Activated CD4-positive, alpha-beta T cell treated with anti-CD3 and anti-CD28 coated beads for 1 hour (primary cell): ENCODE measurements around the gene ATP6V1F.

Experiments
- DNase-seq: peaks from one replicate; pipeline ENCODE4 v3.0.0-alpha.2; 2020

The ATP6V1F gene, protein sequence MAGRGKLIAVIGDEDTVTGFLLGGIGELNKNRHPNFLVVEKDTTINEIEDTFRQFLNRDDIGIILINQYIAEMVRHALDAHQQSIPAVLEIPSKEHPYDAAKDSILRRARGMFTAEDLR

DNA sequence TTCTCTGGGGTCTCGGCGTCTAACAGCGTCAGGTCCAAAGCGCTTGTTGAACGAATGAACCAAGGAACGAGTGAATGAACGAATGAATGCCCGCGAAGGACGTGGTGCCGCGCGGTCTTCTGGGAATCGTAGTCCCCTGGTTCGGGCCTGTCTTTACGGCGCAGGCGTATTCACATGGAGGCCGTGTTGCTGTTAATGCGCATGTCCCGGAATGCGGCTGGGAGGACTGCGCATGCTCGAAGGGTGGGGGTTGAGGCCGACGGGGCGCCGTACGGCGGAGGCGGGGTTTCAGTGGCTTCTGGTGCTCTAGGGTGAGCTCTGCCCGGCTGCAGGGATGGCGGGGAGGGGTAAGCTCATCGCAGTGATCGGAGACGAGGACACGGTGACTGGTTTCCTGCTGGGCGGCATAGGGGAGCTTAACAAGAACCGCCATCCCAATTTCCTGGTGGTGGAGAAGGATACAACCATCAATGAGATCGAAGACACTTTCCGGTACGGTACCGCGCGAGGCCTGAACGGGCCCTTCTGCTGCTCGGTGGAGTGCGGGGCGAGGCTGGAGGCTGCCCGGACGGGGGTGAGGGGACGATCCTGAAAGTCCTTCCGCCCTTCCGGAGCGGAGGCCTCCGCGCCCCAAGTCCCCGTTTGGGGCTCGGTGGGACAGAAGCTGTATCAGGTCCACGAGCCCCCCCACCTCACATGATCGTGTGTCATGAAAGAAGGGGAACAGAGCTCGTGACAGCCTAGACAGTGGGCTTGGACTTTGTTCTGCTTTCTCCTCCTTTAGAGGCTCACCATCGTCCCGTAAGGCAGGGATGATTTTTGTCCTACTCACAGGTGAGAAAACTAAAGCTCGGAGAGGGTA lies at the start of gene ATP6V1F:
TSS of gene ATP6V1F (plus strand) at position 286 of the 862 bp plus-strand sequence. CDS start at position 335, 49 bp downstream.
- peak; percentile 99 for DNase-seq

DNA sequence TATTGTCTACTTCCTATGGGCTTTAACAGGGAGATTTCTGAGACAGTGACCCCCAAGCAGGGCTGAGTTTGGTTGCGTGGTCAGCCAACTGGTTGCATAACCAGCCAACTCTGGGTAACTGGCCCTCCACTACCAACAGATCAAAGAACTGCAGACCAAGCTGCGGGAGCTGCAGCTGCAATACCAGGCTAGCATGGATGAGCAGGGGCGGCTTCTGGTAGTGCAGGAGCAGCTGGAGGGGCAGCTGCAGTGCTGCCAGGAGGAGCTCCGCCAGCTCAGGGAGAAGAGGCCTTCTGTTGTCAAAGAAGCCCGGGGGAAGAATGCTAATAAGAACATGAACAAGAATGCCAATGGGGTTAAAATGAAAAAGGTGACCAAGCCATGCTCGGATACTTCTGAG lies 48.2 kb upstream of the ATP6V1F start:
- no peak for DNase-seq

DNA sequence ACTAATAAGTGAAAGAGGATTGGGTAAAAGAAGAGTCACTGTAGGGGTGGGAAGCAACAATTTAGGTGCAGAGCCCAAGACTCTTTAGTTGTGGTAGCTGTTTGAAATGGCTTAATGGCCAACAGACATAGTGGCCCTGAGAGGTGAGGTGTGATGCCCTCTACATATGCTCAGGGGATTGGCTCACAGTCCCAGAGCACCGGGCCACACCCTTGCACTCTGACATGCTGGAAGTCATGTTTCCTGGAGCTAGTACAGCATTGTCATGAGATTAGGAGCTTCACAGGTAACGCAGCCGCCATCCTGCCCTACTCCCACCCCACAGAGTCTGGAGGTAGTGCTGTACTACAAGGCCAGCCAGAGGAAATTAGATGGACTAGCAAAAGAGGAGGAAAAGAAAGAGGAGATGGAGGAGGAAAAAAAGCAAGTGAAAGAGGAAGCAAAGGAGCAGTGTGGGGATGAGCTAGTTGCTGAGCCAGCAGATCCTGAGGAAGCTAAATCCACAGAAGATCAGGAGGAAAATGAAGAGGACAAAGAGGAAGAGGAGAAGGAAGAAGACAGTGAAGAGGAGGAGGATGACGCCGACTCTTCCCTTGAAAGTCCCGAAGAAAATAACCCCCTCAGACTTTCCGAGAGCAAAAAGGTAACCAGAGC lies 47.2 kb upstream of the ATP6V1F start:
- no peak for DNase-seq

DNA sequence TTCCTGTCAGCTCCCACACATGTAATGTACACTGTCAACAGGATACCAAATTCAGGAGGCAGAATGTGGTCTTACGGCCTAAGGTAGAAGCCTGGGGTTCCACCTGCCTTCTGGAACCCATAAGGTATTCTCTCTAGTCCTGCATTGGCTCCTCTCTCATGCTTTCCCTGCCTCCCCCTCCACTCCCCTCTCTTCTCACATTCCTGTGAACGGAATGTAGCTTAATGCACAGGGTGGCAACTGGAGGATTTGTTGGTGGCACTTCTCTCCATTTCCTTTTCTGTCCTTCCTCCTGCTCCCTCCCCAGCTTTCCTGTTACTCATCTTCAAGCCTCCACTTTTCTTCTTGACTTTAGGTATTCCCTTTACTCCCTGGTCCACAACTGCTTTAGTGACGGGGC lies 44.0 kb upstream of the ATP6V1F start:
- DNase-seq = no peak

DNA sequence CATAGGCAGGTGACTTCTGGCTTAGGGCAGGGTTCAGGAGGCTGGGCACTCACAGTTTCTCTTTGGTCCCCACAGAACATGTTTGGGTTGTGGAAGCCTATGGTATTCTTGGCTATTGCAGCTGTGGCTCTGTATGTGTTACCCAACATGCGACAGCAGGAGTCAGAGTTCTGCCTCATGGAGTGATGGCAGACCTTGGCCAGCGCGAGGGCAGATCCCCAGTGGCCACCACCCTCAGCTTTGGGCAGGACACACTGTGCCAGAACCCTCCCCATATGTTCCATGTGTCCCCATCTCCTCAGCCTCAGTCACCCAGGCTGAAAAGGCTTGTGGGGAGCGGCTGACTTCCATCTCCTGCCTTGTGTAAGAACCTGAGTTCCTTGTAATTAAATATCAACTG lies 40.9 kb upstream of the ATP6V1F start:
- DNase-seq = no peak

DNA sequence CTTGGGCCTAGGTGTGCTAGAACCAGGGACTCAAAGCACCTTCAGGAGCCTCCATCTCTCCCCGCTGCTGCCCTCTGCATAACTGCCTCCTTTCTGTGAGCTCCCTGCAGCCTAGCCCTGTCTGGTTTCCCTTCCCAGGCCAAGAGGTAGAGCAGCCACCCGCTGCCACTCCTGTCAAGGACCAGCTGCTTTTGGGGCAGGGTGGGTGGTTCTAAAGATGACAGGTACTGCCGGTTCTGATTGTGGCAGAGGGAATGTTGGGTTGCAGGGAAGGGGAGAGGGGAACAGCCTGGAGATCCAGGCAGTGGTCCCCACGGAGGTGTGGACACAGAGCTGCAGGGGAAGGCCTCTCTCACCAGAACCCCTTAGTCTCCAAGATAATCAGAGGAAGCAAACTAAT lies 36.1 kb upstream of the ATP6V1F start:
- no peak for DNase-seq

DNA sequence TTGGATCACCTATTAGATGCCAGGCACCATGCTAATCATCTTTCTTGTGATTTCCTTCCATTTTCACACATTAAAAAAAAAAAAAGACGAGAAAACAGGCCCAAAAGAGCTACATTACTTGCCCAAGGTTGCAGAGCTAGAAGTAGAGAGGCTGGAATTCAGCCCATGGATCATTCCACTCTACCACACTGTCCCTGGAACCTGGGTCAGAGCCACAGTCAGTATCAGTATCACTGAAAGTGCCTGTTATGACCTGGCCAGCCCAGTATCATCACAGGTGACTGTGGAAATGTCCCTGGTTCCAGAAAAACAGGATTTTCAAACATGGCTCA lies 35.8 kb upstream of the ATP6V1F start:
- no peak for DNase-seq

DNA sequence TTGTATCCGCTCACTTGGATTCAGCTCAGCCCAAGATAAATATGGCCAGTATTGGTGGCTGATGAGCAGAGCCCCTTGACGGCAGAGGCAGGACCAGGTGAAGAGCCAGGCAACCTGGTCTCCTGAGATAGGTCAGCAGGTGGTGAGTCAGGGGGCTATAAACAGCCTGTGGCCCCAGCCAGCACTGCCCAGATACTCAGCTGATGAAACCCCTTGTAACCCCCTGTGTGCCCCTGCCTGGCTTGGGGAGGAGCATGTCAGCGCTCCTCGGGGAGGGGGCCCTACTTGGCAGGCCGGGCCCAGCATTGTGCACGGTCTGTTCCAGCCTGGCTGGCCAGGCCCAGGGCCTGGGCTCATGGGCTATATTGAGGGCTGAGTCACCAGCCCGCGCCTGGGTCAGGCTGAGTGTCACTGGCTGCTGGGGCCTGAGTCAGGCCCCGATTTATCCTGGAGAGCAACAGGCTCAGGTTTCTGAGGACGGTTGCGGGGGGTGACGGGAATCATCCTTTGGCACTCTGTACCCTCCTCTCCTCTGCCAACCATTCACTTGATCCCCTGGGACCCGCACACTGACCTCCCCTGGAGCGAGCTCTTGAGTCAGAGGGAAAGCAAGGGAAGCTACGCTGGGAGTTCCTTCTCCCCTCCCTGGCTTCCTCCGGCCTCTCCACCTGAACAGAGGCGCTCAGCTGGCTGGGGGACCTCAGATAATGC lies 35.3 kb upstream of the ATP6V1F start:
- DNase-seq = no peak

DNA sequence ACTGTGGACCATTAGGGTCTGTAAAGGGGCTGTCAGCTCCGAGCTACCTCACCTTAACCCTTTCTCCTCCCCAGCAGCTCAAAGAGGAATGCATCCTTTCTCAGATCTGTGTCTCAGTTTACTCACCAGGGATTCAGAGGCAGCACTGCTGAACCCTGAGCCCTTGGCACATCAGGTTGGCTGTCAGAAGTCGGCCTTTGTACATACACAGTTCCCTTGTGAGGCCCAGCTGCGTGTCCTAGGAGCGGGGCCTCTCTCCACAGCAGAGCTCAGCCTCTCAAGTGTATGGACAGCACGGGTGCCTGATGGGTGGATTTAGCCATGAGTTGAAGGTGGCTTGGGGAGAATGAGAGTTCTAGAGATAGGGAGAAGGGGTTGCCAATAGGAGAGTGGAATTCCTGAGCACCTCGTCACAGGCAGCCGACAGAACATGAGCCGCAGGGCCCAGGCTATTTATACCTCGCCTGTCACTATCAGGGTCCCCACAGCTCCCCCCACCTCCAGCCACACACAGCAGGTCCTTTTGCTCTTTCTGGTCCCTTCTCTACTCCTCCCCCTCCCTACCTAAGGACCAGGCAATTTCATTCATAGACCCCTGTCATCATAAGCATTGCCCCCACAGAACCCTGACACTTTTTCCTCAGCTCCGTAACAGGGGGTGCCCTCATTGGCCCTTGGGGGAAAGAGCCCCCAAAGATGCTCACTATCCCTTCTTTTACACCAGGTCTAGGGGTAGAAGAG lies 34.5 kb upstream of the ATP6V1F start:
- DNase-seq = no peak

DNA sequence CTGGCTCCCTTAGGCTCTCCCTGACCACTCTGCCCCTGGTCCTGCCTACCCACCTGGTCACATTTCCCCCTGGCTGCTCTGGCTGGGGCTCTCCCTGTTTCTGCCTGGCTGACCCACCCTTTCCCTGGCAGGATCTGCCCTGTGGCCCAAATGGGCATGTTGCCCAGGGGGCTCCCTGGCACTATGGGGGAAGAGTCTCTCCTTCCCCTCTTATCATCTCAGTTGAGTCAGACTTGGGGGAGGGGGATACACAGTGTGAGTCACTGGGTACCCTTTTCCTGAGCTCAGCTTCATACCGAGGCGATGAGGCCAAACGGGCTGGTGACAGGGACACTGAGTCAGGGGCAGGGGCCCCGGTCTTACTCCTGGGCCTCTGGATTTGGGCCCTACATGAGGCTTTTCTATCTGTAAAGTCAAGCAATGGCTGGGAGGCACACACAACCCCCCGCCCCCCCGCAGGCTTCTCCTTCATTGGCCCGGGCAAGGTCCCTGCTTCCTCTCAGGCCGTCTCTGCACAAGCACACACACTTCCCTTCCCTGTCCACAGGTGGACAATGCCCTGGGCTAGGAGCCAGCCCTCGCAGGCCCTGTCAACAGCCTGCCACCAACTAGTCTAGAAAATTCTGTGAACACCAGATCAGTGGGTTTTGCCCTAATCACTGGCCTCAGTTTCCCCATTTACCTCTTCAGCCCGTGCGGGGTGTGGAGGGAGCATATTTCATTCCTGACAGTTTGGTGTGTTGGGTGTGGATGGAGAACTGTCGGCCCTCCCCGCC lies 33.1 kb upstream of the ATP6V1F start:
- no peak for DNase-seq

DNA sequence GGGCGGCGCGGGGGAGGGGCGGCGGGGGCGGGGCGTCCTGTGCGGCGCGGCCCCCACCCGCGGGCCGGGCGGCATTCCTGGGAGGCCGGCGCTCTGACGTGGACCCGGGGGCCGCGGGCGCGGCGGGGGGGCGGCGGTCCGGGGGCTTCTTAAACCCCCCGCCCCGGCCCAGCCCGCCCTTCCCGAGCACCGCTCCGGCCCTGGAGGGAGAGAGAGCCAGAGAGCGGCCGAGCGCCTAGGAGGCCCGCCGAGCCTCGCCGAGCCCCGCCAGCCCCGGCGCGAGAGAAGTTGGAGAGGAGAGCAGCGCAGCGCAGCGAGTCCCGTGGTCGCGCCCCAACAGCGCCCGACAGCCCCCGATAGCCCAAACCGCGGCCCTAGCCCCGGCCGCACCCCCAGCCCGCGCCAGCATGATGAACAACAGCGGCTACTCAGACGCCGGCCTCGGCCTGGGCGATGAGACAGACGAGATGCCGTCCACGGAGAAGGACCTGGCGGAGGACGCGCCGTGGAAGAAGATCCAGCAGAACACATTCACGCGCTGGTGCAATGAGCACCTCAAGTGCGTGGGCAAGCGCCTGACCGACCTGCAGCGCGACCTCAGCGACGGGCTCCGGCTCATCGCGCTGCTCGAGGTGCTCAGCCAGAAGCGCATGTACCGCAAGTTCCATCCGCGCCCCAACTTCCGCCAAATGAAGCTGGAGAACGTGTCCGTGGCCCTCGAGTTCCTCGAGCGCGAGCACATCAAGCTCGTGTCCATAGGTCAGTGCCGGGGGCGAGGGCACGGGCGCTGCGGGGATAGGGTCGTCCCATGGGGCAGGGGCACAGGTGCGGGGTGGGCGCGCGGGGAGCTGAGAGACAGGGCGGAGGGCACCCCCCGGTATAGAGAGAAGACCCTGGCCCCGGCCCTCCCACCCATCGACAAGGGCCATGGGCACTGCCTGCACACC lies 32.2 kb upstream of the ATP6V1F start, which contains the start of gene FLNC:
TSS of gene FLNC (plus strand) at position 176 of the 947 bp plus-strand sequence. CDS start at position 408, 232 bp downstream.
- no peak for DNase-seq

DNA sequence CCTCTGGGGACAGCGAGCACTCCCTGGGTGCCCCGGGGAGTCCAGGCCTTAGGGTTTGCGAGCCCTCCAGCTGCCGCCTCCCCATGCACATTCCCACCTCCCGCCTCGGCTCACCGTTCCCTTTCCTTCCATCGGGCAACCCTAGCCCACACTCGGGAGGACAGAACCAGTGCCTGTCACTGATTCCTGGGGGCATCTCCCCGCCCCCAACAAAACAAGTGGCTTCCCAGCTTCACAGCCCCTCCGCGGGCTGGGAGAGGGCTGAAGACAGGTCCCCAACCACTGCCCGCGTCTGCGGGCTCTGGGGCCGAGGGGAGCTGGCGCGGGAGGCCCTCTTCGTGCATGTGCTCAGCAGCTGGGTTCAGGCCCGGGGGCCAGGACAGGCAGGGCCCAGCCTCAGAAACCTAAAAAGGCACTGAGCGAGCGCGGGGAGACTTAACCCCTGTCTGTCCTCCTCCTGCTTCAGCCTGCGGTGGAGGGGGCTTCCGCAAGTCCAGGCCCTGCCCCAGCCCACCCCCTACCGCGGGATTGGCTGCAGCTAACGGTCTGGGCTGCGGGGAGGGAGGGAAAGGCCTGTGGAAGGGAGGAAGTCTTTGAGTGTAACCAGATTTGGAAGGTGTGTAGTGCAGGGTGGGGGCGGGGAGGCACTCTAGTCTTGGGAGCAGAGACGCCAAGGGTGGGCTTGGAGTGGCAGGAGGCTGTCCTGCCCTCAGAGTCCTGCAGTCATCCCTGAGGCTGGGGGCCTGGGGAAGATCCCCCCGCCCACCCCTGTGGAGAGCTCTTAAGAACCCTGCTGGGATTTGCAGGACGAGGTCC lies 31.3 kb upstream of the ATP6V1F start:
- DNase-seq = no peak

DNA sequence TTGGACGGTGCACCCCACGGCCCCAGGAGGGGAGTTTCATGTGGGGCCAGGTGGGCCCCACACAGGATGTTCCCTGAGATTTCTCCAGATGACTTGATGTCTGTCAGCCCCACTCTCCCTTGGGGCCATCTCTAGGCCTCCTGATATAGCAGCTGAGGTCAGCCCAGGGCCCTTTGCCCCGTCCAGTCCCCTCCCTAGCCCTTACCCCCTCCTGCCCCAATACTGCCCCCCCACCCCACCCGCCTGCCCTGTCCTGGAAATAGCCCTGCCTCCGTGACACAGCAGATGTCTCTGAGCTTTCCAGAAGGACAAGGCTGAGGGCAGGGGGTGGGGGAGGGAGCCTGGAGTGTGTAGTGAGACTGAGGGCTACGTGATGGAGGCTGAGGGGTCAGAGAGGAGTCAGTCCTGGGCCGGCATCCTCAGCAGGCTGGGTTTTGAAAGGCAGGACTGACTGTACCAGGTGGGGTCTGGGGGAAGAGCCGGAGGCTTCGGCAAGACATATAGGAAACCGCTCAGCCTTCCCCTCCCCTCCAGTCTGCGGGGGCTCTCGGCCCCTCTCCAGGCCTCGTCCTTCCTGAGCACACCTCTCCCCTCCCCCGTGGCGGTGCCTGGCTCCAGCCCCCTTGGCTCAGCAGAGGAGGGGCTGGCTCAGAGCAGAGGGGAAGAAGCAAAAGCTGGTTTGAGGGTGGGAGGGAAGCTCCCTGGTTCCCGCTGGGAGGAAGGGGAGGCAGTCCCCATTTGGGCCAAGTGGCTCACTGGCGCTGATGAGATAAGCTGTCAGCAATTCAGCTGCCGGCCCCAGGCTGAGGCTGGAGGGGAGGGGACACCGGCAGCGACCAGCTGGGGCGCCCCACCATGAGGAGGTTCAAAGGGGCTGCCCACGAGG lies 30.4 kb upstream of the ATP6V1F start:
- no peak for DNase-seq

DNA sequence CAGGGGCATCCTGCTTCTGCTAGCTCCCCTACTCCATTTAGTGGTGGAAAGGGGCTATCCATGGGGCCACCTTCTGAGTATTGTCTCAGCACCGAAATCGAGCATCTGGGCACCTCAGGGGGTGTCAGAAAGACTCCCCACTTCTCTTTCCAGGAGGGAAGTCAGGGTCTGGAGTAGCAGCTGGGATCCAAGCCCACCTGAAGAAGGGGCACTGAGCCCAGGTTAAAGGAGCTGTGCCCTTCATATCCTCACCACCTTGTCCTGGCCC lies 29.8 kb upstream of the ATP6V1F start:
- DNase-seq = no peak

DNA sequence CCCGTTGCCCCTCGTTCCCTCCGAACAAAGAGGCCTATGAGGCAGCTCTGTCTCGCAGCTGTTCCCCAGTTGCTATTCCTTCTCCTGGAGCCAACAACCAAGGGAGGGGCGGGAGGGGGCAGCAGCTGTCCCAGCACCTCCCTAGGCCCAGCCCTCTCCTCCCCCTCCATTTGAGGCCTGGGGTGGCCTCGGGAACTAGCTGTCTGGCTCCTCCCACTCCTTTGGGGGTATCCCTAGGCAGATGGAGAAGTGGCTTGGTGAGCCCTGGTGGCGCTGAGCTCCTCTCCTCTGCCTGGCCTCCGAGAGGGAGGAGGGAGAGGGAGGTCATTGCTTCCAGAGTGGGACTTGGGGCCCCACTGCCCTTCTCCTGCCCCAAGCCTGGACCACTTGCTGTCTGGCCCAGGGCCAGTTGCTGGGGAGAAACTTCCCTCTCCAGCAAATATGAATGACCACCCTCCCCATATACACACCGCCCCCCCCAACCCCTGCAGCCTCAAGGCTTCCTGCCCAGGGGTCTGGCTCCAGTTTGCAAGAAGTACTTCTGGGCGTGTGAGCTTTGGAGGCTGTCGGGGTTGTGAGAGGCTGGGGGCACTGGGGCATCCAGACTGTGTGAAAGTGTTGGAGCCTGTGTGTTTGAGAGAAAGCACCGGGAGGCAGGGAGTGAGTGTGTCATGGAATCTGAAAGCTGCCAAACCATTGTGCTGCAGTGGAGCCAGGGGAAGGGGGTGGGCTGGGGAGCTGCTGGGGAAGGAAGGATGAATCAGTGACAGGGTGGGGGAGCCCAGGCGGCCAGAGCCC lies 29.3 kb upstream of the ATP6V1F start:
- DNase-seq = no peak

DNA sequence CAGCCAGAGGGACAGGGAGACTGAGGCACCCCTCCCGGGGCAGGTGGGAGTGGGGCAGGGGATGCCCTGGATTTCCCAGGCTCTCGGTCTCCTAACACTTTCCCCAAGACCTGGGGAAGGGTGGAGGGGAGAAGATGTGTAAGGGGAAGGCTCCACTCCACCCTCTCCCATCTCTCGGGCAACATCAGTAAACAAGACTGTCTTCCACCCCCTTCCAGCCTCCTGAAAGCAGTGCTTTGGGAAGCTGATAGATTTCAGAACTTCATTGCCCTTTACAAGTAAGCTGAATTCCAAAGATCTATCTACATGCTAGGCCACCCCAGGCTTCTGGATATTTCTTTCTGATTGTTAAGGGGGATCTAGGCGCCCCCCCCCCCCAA lies 28.7 kb upstream of the ATP6V1F start:
- no peak for DNase-seq

DNA sequence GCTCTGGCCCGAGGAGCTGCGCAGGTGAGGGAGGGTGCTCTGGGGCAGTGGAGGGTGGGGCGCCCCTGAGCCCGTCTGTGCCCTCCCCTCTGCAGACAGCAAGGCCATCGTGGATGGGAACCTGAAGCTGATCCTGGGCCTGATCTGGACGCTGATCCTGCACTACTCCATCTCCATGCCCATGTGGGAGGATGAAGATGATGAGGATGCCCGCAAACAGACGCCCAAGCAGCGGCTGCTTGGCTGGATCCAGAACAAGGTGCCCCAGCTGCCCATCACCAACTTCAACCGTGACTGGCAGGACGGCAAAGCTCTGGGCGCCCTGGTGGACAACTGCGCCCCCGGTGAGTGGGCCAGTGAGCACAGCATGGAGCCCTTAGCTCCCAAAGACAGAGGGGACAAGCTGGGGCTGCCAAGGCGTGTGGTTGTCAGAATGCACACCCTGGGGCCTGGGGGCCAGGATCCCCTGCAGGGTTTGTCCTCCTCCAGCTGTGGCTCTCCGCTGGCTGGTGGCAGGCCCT lies 27.4 kb upstream of the ATP6V1F start:
- no peak for DNase-seq
